Measurements from ENCODE around the gene PLCE1.

The PLCE1 gene

DNA sequence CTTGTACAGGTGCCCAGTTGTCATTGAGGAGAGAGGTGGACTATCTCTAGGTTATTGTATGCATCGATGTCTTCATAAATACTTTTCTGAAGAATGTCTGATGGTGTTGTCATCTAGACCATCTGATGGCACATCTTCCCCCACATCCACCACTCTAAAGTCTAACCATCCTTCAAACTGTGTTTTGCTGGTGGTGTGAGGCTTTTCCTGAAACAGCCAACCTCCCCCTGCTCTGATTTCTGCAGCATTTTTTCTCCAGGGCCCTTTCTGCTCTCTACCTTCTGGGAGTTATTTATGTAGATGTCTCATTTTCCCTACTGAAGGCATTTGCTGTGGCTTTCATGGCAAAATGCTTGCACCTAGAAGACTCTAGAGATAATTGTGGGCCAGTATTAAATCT lies 1.5 kb downstream of the PLCE1 start:
- no peak for DNase-seq

DNA sequence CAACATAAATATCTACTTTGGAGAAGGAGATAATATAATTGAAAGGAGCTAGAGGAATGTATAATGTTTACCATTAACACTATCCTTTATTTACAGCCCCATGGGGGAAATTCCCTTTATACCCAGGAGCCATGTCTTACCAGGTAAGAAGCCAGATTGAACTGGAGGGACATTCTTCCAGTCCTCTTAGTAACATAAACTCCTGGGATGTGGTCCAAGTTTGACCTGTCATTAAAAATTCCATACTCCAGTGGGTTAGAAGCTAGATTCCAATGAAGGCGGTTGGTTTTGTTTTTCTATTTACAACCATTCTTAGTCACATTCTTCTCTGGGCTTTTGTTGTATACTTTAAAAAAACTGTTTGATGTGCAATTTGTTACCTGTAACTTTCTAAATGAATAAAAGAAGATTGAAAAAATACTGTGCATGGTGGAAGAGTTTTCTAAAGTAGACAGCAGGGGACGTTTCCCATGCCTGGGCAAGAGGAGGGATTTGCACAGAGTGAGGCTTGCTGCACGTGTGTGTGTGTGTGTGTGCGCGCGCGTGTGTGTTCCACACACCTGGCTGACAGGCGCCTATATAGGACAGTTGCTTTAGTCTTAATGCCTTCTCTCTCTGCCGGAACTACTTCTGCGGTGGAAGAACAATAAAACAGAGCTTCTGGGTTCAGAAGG lies 2.0 kb downstream of the PLCE1 start:
- DNase-seq, result no peak

DNA sequence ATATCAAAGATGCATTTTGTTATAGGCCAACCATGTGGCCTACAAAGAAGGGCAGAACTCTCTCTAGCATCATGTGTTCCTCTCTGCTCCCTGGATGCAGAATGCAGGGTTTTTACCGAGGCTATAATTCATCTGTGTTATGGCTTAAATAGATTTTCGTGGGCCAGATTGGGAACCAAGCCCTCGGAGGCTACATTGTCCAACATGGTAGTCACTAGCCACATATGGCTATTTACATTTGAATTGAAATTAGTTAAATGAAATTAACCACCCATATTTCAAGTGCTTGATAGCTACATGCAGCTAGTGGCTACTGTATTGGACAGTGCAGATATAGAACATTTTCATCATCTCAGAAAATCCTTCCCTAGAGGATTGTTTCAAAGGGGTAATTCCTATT lies 2.8 kb downstream of the PLCE1 start:
- no peak for DNase-seq

DNA sequence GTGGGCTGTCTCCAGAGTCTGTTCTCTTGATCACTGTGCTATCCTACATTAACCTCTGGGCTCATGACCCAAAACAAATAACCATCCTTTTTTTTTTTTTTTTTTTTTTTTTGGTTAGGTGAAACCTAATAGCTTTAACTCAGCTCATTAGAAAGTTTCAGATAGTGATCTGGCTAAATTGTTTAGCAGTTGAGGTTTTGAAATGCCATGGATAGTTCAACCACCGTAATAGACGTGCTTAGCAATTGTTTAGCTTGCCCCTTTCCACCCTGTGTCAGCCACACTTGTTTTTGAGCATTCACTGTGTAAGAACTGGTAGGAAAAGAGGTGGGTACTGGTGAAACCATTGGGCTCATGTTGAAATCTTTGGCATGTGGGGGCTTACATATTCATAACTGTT lies 3.8 kb downstream of the PLCE1 start:
- DNase-seq, result no peak

DNA sequence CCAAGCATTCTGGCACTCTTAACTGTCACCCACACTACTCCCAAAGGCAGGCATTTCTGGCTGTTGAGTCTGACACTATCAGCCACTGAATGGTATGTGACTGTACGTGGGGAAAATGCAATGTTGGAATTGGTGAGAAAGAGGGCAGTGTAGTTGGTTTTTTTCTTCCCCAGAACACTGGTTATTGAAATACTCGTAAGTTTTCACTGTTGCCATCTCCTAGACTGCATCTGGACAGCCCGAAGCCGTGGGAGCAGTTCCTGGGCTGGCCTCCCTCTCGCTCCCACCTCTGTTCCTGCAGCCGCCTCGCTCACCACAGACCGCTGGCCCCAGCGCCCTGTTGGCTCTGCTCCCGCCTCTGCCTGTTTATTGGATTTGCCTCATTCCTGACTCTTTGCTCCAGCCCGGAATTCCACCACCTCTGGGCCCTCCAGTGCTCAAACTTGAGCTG lies 5.7 kb downstream of the PLCE1 start:
- no peak for DNase-seq

DNA sequence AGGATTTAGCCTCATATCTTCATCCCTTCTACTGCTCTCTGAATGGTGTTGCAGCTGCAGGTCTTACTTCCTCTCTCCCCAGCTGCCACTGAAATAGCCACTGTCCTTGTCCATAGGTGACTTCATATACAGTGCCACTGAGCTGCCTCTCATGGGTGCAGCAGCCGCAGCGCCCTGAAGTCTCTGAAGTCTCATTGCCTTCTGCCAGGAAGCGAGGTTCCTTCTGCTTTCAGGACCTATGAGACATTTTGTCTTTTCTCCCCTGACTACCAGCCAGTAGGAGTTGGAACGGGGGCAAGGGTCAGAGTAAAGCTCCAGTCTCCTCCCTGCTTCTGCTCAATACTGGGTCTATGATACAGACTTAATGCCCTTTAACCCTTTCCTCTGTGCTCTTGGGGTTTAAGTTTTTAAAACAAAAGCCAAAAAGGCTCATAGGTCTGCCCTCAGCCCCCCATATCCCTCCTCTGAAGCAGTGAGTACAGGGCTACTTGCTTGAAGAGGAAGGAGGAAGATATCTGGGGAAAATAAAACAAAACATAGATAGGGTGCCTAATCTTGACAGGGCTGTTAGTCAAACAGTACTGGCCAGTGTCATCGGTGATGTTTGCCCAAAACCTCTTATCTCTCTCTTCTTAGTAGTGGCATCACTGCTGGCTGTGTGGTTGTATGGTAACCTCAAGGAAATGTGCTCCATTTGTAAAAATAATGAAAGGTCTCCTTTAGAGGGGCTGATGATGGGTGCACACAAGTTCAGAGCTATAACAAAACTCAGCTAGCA lies 7.1 kb downstream of the PLCE1 start:
- no peak for DNase-seq

DNA sequence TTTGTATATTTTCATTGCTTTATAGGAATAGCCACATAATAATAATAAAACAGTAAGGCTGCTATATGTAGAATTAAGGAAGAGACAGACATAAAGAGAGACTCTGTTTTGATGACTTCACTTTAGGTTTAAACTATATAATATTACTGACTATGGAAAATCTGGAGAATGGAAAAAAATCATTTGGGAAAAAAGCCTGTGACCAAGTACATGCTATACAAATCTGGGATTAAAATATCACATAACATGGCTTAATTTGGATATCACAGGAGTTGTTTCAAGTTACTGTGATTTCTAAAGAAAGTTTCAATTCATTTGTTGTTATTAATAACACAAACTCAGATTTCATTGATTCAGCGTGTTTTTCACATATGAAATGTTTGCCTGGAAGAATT lies 7.7 kb downstream of the PLCE1 start:
- no peak for DNase-seq

DNA sequence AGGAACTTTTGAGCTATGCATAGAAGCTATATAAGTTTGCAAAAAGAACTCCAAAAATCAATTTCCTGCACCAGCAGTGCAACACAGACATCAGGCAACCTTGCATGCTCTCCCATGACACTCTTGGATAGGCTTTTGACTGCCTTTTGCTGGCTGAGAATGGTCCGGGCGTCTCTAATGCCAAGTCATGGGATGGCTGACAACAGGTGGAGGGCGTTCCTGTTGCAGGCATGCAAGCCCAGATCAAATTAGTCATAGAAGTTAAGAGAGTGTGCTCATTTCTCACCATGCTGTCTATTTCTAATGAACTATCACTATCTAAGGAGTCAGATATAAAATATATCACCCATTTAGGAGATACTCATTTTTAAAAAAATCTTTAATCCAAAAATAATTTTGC lies 8.4 kb downstream of the PLCE1 start:
- no peak for DNase-seq

DNA sequence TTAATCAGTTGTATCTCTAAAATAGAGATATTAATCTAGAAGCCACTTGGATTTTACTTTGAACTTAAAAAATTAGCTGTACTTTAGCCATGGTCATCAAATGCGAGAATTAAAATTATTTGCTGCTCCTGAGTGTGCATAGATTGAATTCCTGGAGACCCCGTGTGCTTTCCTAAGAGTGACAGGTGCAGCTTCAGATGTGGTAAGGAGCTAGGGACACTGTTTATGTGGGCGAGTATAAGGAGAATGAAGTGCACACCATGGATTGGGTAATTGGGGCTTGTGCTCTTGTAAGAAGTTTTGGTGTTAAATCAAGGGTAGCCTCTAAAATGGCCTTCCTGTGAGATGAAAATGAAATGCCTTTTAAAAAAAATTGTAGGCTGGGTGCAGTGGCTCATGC lies 9.8 kb downstream of the PLCE1 start:
- DNase-seq, result no peak

DNA sequence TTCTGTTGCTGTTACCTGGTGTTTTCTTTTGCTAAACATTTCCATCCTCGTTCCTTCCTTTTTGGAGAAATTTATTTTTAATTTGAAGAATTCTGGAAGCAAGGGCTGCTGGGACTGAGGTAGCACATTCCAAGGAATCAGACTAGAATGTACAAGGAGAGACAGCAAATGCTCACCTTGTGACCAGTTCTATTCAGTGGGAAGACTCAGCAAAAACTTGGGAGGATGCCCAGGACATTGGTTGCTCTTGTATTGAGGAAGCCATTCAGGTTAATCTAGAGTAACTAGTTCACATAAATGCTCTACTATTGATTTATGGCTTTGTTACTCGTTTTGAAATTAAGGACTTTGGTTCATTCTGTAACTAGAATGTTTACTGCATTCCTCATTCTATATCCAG lies 11.3 kb downstream of the PLCE1 start:
- no peak for DNase-seq

DNA sequence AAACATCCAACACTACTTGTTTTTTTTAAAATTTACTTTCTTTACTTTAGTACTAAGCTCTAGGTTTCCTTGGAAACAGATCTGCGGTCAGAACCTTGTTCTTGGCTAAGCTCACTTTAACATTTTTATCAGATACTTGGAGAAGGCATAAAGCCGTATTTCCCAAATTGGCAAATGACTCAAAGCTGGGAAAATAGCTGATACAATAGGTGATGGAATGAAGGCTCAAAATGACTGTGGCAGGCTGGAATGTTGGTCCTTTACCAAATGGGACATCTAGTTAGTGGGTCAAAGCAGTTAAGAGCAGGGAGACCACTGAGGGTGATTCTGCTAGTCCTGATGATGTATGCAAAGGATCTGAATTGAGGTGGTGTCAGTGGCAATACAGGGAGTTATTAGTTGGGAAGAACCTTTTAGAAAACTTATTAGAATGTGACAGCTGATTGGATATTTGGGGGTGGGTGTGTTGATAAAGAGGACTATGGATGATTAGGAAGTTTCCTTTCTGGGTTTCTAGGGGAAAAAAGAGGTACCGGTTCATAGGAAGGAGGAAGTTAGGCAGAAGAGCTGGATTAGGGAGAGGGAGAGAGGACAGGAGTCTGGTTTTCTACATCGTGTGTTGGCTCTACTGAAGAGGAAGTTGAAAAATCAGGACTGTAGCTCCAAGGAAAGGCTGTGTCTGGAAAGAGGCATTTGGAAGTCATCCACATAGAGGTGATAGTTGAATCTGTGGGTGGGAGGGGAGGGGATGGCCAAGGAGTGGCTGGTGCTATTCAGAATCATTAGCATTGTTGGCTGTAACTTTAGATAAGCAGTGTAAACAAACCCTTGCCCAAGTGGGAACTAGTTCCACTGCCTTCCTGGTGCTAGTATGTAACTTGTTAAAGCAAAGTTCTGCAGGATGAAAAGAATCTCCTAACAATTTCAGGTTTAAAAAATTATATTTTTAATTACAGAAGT lies 13.1 kb downstream of the PLCE1 start:
- DNase-seq, result no peak

DNA sequence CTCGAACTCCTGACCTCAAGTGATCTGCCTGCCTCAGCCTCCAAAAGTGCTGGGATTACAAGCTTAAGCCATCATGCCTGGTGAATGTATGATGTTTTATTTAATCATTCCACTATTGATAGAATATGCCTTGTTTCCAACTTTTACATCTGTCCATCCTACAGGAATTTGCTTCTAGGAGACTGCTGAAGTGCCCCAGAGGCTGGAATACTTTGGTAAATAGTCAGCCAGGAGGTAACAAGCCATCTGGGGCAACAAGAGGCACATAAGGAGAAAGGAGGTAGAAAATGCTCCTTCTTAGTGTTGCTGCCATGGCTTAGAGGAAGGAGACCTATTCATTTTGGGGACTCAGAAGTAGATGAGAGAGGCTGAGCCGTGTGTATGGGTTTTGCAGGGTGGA lies 14.8 kb downstream of the PLCE1 start:
- no peak for DNase-seq

DNA sequence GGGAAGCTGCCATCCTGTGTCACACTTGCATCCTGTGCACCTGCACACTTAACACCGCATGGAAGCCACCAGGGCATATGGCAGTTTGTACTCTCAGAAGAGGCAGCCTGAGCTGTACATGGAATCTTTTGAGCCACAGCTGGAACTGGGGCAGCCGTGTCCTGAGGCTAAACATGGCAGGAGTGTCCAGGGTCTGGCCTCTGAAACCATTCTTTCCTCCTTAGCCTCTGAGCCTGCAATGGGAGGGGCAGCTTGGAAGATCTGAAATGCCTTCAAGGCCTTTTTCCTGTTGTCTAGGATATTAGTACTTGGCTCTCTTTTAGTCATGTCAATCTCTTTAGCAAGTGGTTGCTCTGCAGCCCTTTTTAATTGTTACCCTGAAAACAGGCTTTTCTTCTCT lies 16.4 kb downstream of the PLCE1 start:
- no peak for DNase-seq

DNA sequence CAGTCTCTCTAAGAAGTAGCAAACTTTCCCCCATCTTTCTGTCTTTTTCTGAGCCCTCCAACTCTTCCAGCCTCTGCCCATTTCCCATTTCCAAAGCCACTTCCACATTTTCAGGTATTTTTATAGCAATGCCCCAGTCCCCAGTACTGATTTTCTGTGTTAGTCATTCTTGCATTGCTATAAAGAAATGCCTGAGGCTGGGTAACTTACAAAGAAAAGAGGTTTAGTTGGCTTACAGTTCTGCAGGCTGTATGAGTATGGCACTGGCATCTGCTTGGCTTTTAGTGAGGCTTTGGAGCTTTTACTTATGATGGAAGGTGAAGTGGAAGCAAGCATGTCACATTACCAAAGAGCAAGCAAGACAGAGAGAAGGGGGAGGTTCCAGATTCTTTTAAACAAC lies 17.2 kb downstream of the PLCE1 start:
- DNase-seq, result no peak

DNA sequence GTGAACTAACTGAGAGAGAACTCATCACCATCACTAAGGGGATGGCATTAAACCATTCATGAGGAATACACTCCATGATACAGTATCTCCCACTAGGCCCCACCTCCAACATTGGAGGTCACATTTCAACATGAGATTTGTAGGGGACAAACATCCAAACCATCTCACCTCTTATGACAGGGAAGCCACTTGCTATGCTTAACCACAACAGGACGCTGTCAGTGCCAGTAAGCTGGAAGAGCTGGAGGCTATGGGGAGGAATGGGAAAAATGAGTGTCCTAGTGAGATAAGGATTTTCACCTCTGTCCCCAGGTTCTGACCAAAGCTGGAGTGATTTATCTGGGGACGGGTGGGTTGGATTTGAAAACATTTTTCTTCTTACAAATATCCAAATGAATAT lies 17.6 kb downstream of the PLCE1 start:
- no peak for DNase-seq

DNA sequence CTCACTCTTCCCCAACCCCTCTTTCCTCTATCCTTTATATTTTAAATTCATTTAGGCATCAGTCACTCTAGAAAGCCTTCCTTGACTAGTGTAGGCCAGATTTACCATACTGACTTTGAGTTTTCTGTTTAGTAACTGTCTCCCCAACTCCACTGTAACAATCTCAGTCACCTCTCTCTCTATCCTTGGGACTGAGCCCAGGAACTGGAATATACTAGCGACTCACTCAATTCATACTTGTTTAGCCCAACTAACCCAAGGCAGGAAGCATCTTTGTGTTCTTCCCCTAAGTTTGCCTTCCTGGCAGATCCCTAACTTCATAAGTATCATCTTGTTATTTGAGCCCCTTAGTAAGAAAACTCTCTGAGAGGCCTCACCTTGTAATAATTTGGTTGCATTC lies 19.1 kb downstream of the PLCE1 start:
- no peak for DNase-seq

DNA sequence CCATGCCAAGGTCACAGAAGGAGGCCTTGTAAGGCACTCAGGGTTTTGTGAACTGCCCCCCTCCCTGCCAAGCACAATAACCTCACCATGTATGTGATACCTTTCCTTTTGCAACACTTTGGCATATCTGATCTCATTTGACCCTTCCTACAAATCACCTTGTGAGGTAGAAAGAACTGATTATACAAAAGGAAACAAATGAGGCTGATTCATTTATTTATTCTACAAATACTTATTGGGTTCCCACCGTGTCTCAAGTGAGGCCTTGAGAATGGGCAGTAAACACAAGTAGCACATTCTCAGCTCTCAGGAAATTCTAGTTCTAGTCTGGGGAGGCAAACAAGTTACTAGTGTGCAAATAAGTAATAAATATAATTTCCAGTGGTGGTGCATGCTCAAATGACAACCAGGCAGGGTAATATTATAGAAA lies 19.6 kb downstream of the PLCE1 start:
- DNase-seq, result no peak

DNA sequence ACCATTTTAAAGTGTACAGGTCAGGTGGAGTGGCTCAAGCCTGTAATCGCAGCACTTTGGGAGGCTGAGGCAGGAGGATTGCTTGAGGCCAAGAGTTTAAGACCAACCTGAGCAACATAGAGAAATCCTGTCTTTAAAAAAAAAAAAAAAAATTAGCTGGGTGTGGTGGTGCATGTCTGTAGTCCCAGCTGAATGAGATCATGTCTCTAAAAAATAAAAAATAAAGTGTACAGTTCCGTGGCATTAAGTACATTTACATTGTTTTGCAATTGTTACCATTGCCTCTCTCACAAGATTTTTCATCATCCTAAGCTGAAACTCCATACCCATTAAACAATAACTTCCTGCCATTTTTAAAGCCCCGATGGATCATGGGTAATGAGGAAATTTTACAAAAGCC lies 20.6 kb downstream of the PLCE1 start:
- DNase-seq, result no peak

DNA sequence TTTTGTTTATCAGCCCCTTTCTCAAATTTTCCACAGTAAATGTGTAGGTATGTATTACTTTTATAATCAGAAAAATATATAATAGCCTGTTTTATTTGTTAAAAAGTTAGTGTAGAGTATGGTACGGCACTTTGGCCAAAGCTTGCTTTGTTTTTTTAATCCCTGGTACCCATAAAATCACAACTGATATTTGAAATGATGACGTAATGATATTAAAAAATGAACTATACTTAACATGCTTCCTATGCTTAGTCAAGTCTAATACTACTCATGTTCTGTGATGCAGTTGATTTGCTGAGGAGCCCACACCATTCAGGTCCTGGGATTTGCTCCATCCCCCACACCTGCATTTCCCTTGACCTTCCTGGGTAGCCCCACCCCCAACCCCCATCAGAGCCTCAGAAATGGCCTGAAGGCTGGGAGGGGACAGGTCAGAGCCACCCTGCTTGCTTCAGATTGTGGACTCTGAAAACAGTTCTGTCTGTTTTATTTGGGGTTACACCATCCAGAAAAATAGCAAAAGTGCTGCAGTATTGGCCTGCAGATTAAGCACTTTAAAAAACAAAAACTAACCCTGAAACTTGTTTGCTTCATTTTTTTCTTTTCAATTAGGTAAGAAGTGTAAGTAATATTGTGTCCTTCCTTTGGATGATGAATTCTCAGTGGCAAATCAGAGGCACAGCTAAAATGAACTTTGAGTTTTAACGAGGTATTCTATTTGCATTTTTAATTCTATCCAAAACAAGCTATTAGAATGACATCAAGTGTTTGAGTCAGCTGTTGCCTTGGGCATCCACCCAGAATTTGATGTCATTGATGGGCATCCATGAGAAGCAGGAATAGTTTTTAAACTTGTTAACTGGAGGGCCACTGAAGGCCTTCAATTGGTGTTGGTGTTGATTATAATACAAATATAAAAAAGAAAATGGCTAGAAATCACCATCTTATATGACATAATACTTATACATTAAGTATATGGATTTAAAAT lies 23.3 kb downstream of the PLCE1 start:
- DNase-seq, result no peak

DNA sequence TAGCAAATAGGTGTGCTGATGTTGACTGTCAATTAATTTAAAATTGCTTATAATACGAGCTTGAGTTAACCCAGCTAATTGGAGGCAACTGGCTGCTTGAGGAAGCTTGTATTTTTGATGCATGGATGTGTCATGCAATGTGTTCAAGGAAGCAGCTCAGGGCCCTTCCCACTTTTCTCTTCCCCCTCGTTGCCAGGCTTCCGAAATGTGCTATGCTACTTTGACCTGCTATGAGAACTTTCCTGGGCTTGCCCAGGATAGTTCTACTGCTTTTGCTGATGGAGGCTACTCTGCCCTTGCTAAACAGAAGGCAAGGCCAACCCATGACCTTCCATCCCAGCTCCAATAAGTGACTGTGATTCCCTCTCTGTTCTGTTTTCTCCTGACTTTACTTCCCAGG lies 24.4 kb downstream of the PLCE1 start:
- DNase-seq, result no peak

DNA sequence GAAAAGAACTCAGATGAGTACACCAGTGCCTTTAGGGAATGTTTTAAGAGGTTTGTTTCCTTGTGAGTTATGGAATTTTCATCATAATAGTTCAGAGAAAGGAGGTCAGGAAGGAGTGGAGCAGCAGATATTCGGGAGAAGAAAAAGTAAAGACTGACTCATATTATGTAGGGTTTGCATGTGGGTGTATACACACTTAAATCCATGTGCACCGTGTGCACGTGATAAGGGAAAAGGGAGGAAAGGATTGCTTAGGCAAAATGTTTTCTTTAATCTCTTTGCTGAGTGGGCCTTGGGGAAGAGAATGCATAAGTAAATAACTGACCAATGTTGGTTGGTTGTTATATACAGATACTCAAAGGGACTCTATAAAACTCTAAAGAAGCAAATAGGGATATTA lies 30.2 kb downstream of the PLCE1 start:
- no peak for DNase-seq

DNA sequence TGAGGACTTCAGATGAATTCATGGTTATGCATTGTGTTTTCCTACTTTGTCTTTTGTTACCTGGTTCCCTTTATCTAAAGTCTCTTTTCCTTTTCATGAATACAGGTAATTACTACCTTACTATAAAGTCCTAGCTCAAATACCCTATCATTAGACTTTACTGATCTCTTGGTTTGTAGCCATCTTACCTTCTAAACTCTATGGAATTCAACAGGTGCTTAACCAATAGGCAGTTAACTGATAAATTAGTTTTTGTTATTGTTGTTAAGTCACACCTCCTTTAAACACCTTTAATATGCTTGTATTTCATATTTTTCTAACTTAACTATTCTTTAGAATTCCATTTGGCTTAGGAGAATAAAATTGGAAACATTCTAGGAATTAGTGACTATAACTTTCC lies 30.7 kb downstream of the PLCE1 start:
- DNase-seq, result no peak
